HepG2 (cell line): Measurements from ENCODE around the gene ABCB11. TPM values are rescaled to one million over a fixed set of nuclear protein-coding genes. Genes with fewer than 3 reads are reported as not detected.

Experiments
- ATAC-seq: fragments of 200-7000 bp; cut with Tn5 transposase; 3 replicates; pipeline ENCODE4 v1.9.1; 2020; ENCODE audit warnings: mild to moderate bottlenecking, moderate library complexity
- BruUV-seq: library from RNA; stranded (reverse); fragments of 400-500 nt; replicated peaks from 2 replicates; lab custom pipeline; 2021; lab: Mats Ljungman, UMichigan
- CTCF ChIA-PET: fragments of 300-600 bp; formaldehyde crosslinking; extraction: SDS; loops from one replicate; lab custom pipeline; 2021; ENCODE audit warnings: low total read pairs, inconsistent platforms, low intra/inter-chr PET ratio; lab: Yijun Ruan, JAX
- POLR2A ChIA-PET: fragments of 350-600 bp; sonication (Branson Sonifier 250); formaldehyde crosslinking; loops from one replicate; lab custom pipeline; 2020; ENCODE audit warnings: antibody characterized with exemption, inconsistent platforms; lab: Yijun Ruan, JAX
- DNase-seq: peaks from one replicate; pipeline ENCODE4 v3.0.0-alpha.2; 2015; ENCODE audit warnings: low spot score
- FAIRE-seq: peaks from 3 replicates; lab custom pipeline; 2011; peaks lifted over from hg19 to GRCh38; lab: Jason Lieb, UNC
- H2AFZ ChIP-seq: one replicate; pipeline ENCODE4 v1.6.1; 2011; ENCODE audit warnings: low read length, inconsistent platforms
- H3K27ac ChIP-seq: fragments of 300-600 bp; 3 replicates; pipeline ENCODE4 v1.8.0; 2011; ENCODE audit warnings: mixed run types, mild to moderate bottlenecking, mixed read lengths, low read length, inconsistent platforms; ENCODE audit not compliant: insufficient read depth; ENCODE audit errors: extremely low read length
- H3K27me3 ChIP-seq, 2 experiments: fragments of 200-600 bp in 1 of 2; 2 replicates in 1 of 2; 3 replicates in 1 of 2; pipeline versions ENCODE4 v1.6.0 to v1.8.0; 2011; ENCODE audit warnings: low read length in 2 of 2, mild to moderate bottlenecking in 2 of 2, moderate library complexity in 2 of 2, inconsistent platforms in 1 of 2; ENCODE audit not compliant: insufficient read depth in 2 of 2, control insufficient read depth in 1 of 2
- H3K36me3 ChIP-seq, 2 experiments: fragments of 200-600 bp in 1 of 2; replicated peaks in 1 of 2; 2 replicates in 1 of 2; 3 replicates in 1 of 2; pipeline versions ENCODE4 v1.5.1 to v1.8.0; 2011; ENCODE audit warnings: low read length in 2 of 2, inconsistent platforms in 1 of 2; ENCODE audit not compliant: insufficient read depth in 2 of 2, control insufficient read depth in 1 of 2
- H3K4me1 ChIP-seq: 2 replicates; pipeline ENCODE4 v1.5.1; 2012; ENCODE audit warnings: low read length, inconsistent platforms; ENCODE audit not compliant: insufficient read depth
- H3K4me2 ChIP-seq: 2 replicates; pipeline ENCODE4 v1.6.0; 2011; ENCODE audit warnings: low read depth, low read length, inconsistent platforms
- H3K4me3 ChIP-seq, 3 experiments: fragments of 200-600 bp in 1 of 3; sonication (generic), shearing (Covaris generic) in 1 of 3; replicated peaks in 1 of 3; 2 replicates each; pipeline ENCODE4 v1.5.1; 2011 to 2016; ENCODE audit warnings: low read length in 3 of 3, inconsistent platforms in 2 of 3, low read depth in 2 of 3, mild to moderate bottlenecking in 2 of 3, control low read depth in 1 of 3, mixed read lengths in 1 of 3; ENCODE audit not compliant: insufficient read depth in 1 of 3
- H3K79me2 ChIP-seq: one replicate; pipeline ENCODE4 v1.6.1; 2011; ENCODE audit warnings: low read length, inconsistent platforms; ENCODE audit not compliant: insufficient read depth
- H3K9ac ChIP-seq: 2 replicates; pipeline ENCODE4 v1.6.0; 2011; ENCODE audit warnings: mild to moderate bottlenecking, low read depth, low read length, inconsistent platforms; ENCODE audit not compliant: insufficient read depth
- H3K9me3 ChIP-seq: 2 replicates; pipeline ENCODE4 v1.5.1; 2012; ENCODE audit warnings: mild to moderate bottlenecking, low read length
- H4K20me1 ChIP-seq: 2 replicates; pipeline ENCODE4 v1.6.0; 2011; ENCODE audit warnings: inconsistent platforms, mild to moderate bottlenecking, low read length, moderate library complexity; ENCODE audit not compliant: insufficient read depth
- BRCA1 ChIP-seq: sonication (generic); formaldehyde crosslinking; IDR thresholded peaks from 2 replicates; pipeline ENCODE4 v1.4.0; 2020; ENCODE audit warnings: missing genetic modification reagents
- CHD2 ChIP-seq: IDR thresholded peaks from 2 replicates; pipeline ENCODE4 v1.6.1; 2011; ENCODE audit warnings: low read depth, low read length, improper control_type of control experiment
- IKZF4 ChIP-seq: sonication (generic); formaldehyde crosslinking; IDR thresholded peaks from 2 replicates; pipeline ENCODE4 v1.5.1; 2020; ENCODE audit warnings: borderline replicate concordance, mild to moderate bottlenecking, low read depth, missing genetic modification reagents; ENCODE audit errors: not compliant biosample characterization
- KLF11 ChIP-seq: IDR thresholded peaks from 2 replicates; pipeline ENCODE4 v1.6.1; 2016; ENCODE audit warnings: missing compliant biosample characterization
- KLF6 ChIP-seq: IDR thresholded peaks from 2 replicates; pipeline ENCODE4 v1.8.0; 2016; ENCODE audit warnings: missing biosample characterization, missing genetic modification reagents
- MAF1 ChIP-seq: sonication (generic); formaldehyde crosslinking; IDR thresholded peaks from 2 replicates; pipeline ENCODE4 v1.5.0; 2020; ENCODE audit warnings: missing genetic modification reagents, borderline replicate concordance
- MTF1 ChIP-seq: sonication (generic); formaldehyde crosslinking; IDR thresholded peaks from 2 replicates; pipeline ENCODE4 v1.5.0; 2020; ENCODE audit warnings: missing genetic modification reagents
- PAWR ChIP-seq: sonication (generic); formaldehyde crosslinking; IDR thresholded peaks from 2 replicates; pipeline ENCODE4 v1.4.0; 2020; ENCODE audit warnings: missing genetic modification reagents, mild to moderate bottlenecking, borderline replicate concordance
- PHB2 ChIP-seq: fragments of 450-650 bp; IDR thresholded peaks from 2 replicates; pipeline ENCODE4 v1.6.1; 2018; ENCODE audit not compliant: partially characterized antibody
- RERE ChIP-seq: IDR thresholded peaks from 2 replicates; pipeline ENCODE4 v1.6.1; 2016; ENCODE audit warnings: low read depth, missing genetic modification reagents, missing compliant biosample characterization
- SMARCC2 ChIP-seq: fragments of 450-650 bp; IDR thresholded peaks from 2 replicates; pipeline ENCODE4 v1.6.1; 2017; ENCODE audit warnings: antibody characterized with exemption, mild to moderate bottlenecking
- SMC3 ChIP-seq: IDR thresholded peaks from 2 replicates; pipeline ENCODE4 v1.6.1; 2011; ENCODE audit warnings: low read length, improper control_type of control experiment
- THYN1 ChIP-seq: sonication (generic); formaldehyde crosslinking; IDR thresholded peaks from 2 replicates; pipeline ENCODE4 v1.8.1; 2023; ENCODE audit warnings: low read depth, mild to moderate bottlenecking, moderate library complexity, missing genetic modification reagents, borderline replicate concordance
- TRIM24 ChIP-seq: sonication (generic); formaldehyde crosslinking; IDR thresholded peaks from 2 replicates; pipeline ENCODE4 v1.8.0; 2022; ENCODE audit warnings: mild to moderate bottlenecking, missing genetic modification reagents
- TSC22D2 ChIP-seq: sonication (generic); formaldehyde crosslinking; IDR thresholded peaks from 2 replicates; pipeline ENCODE4 v1.5.1; 2020; ENCODE audit warnings: missing genetic modification reagents, mild to moderate bottlenecking, borderline replicate concordance
- ZNF710 ChIP-seq: sonication (generic); formaldehyde crosslinking; IDR thresholded peaks from 2 replicates; pipeline ENCODE4 v1.5.0; 2020; ENCODE audit warnings: mild to moderate bottlenecking, missing genetic modification reagents, borderline replicate concordance
- WGBS: methylation state at CpG from one replicate; pipeline ENCODE4 v1.1.6; 2017; ENCODE audit warnings: low lambda C conversion rate; 5-methylcytosine and 5-hydroxymethylcytosine counted together
- in situ Hi-C: cut with HindIII; loops from 2 replicates; pipeline ENCODE4 v1.10.0; 2017; ENCODE audit warnings: low pct_unique_long_range_greater_than_20kb; ENCODE audit not compliant: extremely low pct_ligation_motif_present
- intact Hi-C: fragments of 100-400 bp; cut with micrococcal nuclease; formaldehyde crosslinking; loops from one replicate; pipeline ENCODE4 v1.10.0; 2022; ENCODE audit not compliant: unreplicated experiment
- polyA plus RNA-seq, 8 experiments: library from polyadenylated mRNA; depleted of rRNA in 3 of 8; stranded (reverse) in 7 of 8; unstranded in 1 of 8; fragments of >200 nt; fragmentation: Illumina TruSeq in 4 of 8; extraction: Trizol in 4 of 8; gene quantifications; 2 replicates each; pipeline versions ENCODE4 v1.2.1 to v1.2.3, GENCODE V29; 2011 to 2016; ENCODE audit warnings: low read depth in 4 of 8, missing spikeins in 1 of 8, mixed read lengths in 1 of 8; ENCODE audit not compliant: insufficient read depth in 1 of 8
- total RNA-seq, 5 experiments: library from RNA; depleted of rRNA; stranded (reverse); fragments of >200 nt; fragmentation: Illumina TruSeq; extraction: Trizol; gene quantifications; 2 replicates each; pipeline ENCODE4 v1.2.3, GENCODE V29; 2016; ENCODE audit warnings: low read depth in 1 of 5

ABCB11 gene
- total and polyA plus RNA-seq, 2 of the 13 experiments (the other 11 are each of a cell fraction or from before 2014, with no cell fraction given): not detected

GRCh38 chr2:168916331-168916675 lies 114.8 kb downstream of the ABCB11 start:
- Histone ChIP-seq H3K27me3 (peaks cover 0 to 34% of the 10 kb centered on the region in 2 experiments; a peak in 3 of 5 replicates), H3K27ac (no peak overlapping the region)
- WGBS: 7% methylated on average over 4 of the region's 4 CpGs
- intact Hi-C loops: no loop called here
- TF ChIP-seq THYN1 (CRISPR knock-in tag) (no peak), KLF11 (CRISPR knock-in tag) (no peak), IKZF4 (CRISPR knock-in tag) (no peak), TSC22D2 (CRISPR knock-in tag) (no peak), PAWR (CRISPR knock-in tag) (no peak), SMARCC2 (no peak), TRIM24 (CRISPR knock-in tag) (no peak), MAF1 (no peak), ZNF710 (CRISPR knock-in tag) (no peak), BRCA1 (no peak), MTF1 (CRISPR knock-in tag) (no peak), RERE (CRISPR knock-in tag) (no peak), SMC3 (no peak), CHD2 (no peak), KLF6 (no peak), PHB2 (no peak)
- TF ChIP-seq, all 625 proteins: peak for 0
- H3K79me2 ChIP-seq: no peaks in the 10 kb centered on the region
- no peak for ATAC-seq
- ChIA-PET POLR2A (no interaction called here), CTCF (no interaction called here)
- H3K4me1 ChIP-seq: no peaks in the 10 kb centered on the region
- no peaks in the 10 kb centered on the region for H3K36me3 ChIP-seq
- DNase-seq: no peak
- no peaks in the 10 kb centered on the region for H3K9me3 ChIP-seq
- BruUV-seq: no TSS peak
- H2AFZ ChIP-seq: no peak overlapping the region
- no peaks in the 10 kb centered on the region for H4K20me1 ChIP-seq
- in situ Hi-C loops: loop anchor here (5.0 to 25.0 kb wide), 2 partner anchors 139 to 779 kb away; no protein-coding TSS in a partner anchor
- FAIRE-seq: no peak
- H3K4me2 ChIP-seq: no peak overlapping the region
- no peak overlapping the region for H3K4me3 ChIP-seq
- H3K9ac ChIP-seq: no peak overlapping the region
